Mucosa of descending colon (tissue), 3 donors: ENCODE measurements around the gene CDH4. TPM values are rescaled to one million over a fixed set of nuclear protein-coding genes. Genes with fewer than 3 reads are reported as not detected.

Experiments used
- ATAC-seq: fragments of 200-7000 bp; cut with Tn5 transposase; one replicate; pipeline ENCODE4 v1.9.1; 2020; ENCODE audit warnings: mild to moderate bottlenecking, moderate library complexity
- DNase-seq, 3 donors: peaks; one replicate each; pipeline ENCODE4 v3.0.0-alpha.2; 2020
- H3K36me3 ChIP-seq: fragments of 200-600 bp; one replicate; pipeline ENCODE4 v1.8.0; 2021; ENCODE audit warnings: low read depth, mild to moderate bottlenecking
- H3K4me1 ChIP-seq: fragments of 200-600 bp; one replicate; pipeline ENCODE4 v1.8.0; 2021; ENCODE audit warnings: low read depth, mild to moderate bottlenecking
- H3K4me3 ChIP-seq: fragments of 200-600 bp; one replicate; pipeline ENCODE4 v1.8.0; 2021; ENCODE audit warnings: mild to moderate bottlenecking
- H3K9me3 ChIP-seq: fragments of 200-600 bp; one replicate; pipeline ENCODE4 v1.8.0; 2021; ENCODE audit warnings: mild to moderate bottlenecking
- intact Hi-C, 2 donors: fragments of 100-400 bp; cut with DNase I in 1 of 2; cut with micrococcal nuclease in 1 of 2; formaldehyde crosslinking; loops; one replicate each; pipeline versions ENCODE4 v1.11.0 to v1.11.1; 2022; cut with DNase I, micrococcal nuclease
- total RNA-seq, 3 donors: library from RNA; stranded (reverse); fragmentation: NEBNext Ultra II Directional in 2 of 3; extraction: Animal tissue kit (Norgen Biotek cat#: 25700) in 2 of 3; gene quantifications; one replicate each; pipeline versions ENCODE4 v1.2.1 to v1.2.4, GENCODE V29; 2021 to 2023
- TF ChIP-seq, protein P1 (sequence below): fragments of 200-600 bp; IDR thresholded peaks from one replicate; pipeline ENCODE4 v1.8.0; 2022; ENCODE audit warnings: antibody characterized with exemption, mild to moderate bottlenecking
- donor health status: DM: no; HTN: no; CAD: no; lungs with moderate emphysema.
- donor health status: DM: no; HTN: no; CAD: no.
- donor health status: DM: no; HTN: yes; CAD: no.

The CDH4 gene
- total RNA-seq, 3 donors from 2014 or later, result 0.16 TPM; not detected in 2

DNA sequence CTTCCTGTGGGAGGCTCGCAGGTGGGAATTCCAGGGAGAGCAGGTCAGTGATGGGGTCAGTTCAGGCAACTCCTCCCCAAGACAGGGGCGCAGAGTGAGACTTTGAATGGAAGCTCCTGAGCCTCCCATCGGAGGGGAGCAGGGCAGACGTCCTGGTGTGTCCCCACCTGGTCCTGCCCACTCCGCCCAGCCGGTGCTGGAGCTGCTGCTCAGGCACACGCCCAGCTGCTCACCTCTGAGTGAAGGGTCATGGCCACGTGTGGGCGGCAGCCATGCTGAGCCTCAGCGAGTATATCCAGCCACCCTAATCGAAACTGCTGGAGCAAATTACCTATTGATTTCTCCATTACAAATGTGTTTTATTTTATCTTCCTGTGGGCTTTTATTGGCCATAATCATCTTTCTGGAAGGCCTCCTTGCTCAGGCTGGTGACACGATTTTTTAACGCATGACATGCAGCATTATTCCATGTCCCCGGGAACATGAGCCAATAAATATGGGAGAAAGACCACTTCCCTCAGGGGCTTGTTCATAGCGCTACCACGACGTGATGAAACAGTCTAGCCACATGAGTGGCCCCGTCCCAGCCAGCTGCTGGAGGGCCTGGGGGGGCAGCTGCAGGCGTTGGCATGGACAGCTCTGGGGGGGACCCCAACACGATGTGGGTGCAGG lies 665.5 kb downstream of the CDH4 start:
- H3K4me1 ChIP-seq, result no peaks in the 10 kb centered on the region
- H3K4me3 ChIP-seq, result no peak overlapping the region
- TF ChIP-seq, protein P1, sequence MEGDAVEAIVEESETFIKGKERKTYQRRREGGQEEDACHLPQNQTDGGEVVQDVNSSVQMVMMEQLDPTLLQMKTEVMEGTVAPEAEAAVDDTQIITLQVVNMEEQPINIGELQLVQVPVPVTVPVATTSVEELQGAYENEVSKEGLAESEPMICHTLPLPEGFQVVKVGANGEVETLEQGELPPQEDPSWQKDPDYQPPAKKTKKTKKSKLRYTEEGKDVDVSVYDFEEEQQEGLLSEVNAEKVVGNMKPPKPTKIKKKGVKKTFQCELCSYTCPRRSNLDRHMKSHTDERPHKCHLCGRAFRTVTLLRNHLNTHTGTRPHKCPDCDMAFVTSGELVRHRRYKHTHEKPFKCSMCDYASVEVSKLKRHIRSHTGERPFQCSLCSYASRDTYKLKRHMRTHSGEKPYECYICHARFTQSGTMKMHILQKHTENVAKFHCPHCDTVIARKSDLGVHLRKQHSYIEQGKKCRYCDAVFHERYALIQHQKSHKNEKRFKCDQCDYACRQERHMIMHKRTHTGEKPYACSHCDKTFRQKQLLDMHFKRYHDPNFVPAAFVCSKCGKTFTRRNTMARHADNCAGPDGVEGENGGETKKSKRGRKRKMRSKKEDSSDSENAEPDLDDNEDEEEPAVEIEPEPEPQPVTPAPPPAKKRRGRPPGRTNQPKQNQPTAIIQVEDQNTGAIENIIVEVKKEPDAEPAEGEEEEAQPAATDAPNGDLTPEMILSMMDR, result no peak
- H3K36me3 ChIP-seq, result no peaks in the 10 kb centered on the region
- DNase-seq (no peak), ATAC-seq (no peak)
- H3K9me3 ChIP-seq, result no peaks in the 10 kb centered on the region
- intact Hi-C loops, result no loop called here

DNA sequence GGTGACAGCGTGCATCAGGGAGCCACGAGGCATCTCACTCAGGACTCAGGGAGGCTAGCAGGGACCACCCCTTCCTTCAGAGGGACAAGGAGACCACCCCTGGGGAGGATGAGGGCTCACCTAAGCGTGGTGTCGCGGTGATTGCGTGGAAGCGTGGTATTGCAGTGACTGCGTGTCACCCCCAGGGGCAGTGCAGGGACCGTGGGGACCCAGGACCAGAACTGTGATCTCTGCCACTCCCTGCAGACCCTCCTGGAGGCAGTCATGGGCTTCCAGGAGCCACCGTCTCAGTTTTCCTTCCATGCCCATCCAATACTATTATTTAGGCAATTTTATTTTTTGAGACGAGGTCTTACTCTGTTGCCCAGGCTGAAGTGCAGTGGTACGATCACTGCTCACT lies 666.5 kb downstream of the CDH4 start:
- no peak for ATAC-seq
- no peak overlapping the region for H3K4me3 ChIP-seq
- H3K9me3 ChIP-seq, result no peaks in the 10 kb centered on the region
- no peaks in the 10 kb centered on the region for H3K36me3 ChIP-seq
- DNase-seq, result no peak
- TF ChIP-seq, protein P1, result no peak
- no peaks in the 10 kb centered on the region for H3K4me1 ChIP-seq
- intact Hi-C loops, result no loop called here

DNA sequence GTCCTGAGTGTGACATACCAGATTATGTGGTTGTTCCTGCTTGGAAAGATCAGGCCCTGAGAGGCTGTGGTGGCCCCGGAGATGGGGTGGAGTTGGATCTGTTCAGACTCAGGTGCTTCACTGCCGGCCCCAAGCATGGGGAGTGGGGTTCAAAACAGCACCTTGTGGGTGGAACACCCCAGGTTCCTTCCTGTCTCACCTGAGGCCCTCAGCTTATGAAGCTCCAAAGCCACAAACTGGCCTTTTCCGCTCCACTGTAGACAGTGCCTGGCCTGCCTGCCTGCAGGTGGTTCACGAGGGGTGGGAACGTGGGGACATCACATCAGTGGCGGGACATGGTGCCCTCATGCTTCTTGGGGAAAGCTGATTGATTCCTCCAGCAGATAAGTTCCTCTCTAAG lies 667.2 kb downstream of the CDH4 start:
- TF ChIP-seq, protein P1, result no peak
- no peaks in the 10 kb centered on the region for H3K9me3 ChIP-seq
- ATAC-seq, result no peak
- no peak for DNase-seq
- intact Hi-C loops, result no loop called here
- H3K36me3 ChIP-seq, result no peaks in the 10 kb centered on the region
- no peak overlapping the region for H3K4me3 ChIP-seq
- no peaks in the 10 kb centered on the region for H3K4me1 ChIP-seq

DNA sequence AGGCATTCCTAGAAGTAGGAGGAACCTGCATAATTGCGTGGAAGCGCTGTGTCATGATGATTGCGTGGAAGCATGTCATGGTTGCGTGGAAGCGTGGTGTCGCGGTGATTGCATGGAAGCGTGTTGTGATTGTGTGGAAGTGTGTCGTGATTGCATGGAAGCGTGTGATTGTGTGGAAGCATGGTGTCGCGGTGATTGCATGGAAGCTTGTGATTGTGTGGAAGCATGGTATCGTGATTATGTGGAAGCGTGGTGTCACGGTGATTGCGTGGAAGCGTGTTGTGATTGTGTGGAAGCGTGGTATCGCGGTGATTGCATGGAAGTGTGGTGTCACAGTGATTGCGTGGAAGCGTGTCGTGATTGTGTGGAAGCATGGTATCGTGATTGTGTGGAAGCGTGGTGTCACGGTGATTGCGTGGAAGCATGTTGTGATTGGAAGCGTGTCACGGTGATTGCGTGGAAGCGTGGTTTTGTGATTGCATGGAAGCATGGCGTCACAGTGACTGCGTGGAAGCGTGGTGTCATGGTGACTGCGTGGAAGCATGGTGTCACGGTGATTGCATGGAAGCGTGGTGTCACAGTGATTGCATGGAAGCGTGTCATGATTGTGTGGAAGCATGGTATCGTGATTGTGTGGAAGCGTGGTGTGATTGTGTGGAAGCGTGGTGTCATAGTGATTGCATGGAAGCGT lies 667.8 kb downstream of the CDH4 start:
- Histone ChIP-seq H3K9me3 (no peaks in the 10 kb centered on the region), H3K36me3 (no peaks in the 10 kb centered on the region), H3K4me3 (no peak overlapping the region), H3K4me1 (no peaks in the 10 kb centered on the region)
- TF ChIP-seq, protein P1, result no peak
- no peak for ATAC-seq
- no peak for DNase-seq
- intact Hi-C loops, result no loop called here

DNA sequence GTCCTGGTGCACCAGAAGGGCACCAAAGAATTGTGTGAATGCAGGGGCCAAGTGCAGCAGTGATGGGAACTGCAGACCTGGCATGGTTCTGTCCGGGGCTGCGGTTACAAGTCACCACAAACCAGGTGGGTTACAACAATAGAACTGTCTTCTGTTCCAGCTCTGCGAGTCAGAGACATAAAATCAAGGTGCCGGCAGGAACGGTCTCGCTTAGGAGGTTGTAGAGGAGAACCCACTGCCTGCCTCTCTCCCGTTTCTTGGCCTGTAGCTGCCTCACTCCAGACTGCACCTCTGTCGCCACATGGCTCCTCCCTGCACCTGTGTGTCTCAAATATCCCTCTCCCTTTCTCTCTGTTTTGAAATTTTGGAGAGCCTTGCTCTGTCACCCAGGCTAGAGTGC lies 670.4 kb downstream of the CDH4 start:
- intact Hi-C loops, result no loop called here
- H3K4me3 ChIP-seq, result no peak overlapping the region
- DNase-seq, result no peak
- no peak for ATAC-seq
- H3K36me3 ChIP-seq, result no peaks in the 10 kb centered on the region
- no peaks in the 10 kb centered on the region for H3K9me3 ChIP-seq
- TF ChIP-seq, protein P1, result no peak
- no peaks in the 10 kb centered on the region for H3K4me1 ChIP-seq
